ENCODE measurements around the gene CSMD2.

Gene CSMD2

DNA sequence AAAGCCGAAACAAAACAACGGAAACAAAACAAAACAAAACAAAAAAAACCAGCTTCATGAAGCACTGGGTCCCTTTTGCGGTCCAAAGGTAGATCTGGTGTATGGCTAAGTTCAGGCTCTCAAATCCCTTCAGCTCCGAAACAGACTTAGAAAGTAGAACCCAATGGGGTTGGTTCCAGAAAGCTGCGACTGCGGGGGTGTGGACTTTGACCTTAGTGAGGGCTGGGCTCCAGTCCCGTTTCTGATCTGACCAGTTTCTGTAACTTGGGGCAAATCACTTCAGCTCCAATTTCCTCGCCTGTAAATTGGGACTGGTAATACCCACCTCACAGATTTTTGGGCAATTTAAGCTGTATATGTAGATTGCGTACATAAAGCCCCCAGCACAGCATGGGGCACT is 587.4 kb downstream of the CSMD2 start:
- in situ Hi-C loops (cut with HindIII; ENCODE audit: low sequenced_read_pairs), result no loop called here

DNA sequence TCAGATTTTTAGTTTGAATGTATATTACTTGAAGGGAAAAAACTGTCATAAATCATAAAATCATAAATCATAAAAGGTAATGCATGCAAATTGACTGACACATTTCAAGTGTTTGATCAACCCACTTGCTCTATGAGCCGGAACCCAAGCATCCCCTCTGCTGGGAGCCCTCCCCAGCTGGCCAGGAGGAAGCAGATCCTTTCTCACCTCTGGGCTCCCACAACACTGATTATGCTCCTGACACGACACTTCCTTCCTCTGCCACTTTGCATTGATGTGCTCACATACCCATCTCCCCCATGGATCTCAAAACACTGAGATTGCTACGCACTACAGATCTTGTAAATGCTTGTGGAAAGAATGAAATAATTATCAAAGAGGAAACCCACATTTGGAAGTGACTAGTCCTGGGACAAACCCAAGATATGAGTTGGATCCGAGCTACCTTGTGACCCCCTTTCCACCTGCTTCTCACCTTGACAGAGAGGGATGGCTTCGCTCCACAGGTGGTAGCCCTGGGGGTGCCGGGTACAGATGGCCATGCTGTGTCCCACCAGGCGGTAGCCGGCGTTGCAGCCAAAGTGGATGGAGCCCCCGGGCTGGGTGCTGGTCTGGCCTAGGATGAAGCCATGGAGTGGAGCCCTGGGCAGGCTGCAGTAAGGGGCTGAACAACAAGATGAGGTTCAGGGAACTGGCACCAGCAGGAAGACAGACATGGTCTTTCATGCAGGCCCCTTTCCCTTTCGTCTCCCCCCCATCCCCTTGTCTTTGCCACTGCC is 588.0 kb downstream of the CSMD2 start:
- in situ Hi-C loops (cut with HindIII; ENCODE audit: low sequenced_read_pairs), result no loop called here

DNA sequence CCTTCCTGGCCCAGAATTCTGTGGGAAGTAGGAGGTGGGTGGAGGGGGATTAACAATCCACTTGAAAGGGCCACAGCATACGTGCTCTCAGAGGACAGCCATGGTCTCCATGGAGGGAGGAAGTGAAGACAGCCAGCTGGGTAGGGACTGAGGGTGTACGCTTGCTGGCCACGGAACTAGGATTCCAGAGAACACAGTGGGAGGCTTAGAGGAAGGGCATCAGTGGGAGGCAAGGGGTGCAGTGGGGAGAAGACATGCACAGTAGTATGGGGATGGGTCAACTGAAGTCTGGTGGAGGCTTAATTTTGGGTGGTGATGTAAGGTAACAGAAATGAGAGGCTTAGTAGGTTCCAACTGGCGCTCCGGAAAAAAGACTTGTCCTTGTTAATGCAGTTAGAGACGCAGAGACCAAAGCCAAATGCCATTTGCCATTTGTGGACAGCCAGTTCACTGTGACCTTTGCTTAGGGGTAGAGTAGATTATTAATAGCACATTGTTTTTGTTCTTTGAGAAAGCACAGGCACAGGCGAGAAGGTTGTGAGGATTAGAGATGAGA is 589.6 kb downstream of the CSMD2 start:
- in situ Hi-C loops (cut with HindIII; ENCODE audit: low sequenced_read_pairs), result no loop called here

DNA sequence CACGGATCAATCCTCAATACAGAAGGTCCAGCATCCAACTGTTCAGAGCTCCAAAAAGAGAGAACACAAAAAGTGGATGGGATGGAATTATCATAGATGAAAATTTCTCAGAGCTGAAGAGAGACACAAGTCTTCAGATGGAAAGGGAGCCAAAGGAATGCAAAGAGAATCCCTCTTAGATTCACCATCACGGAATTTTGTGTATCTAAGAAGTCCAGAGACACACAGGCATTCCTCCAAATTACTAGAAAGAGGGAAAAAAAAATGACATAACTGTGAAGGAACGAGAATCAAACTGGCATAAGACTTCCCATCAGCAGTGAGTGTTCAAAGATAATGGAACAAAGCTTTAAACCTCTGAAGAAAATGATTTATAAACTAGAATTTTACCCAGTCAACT is 591.4 kb downstream of the CSMD2 start:
- in situ Hi-C loops (cut with HindIII; ENCODE audit: low sequenced_read_pairs), result no loop called here

DNA sequence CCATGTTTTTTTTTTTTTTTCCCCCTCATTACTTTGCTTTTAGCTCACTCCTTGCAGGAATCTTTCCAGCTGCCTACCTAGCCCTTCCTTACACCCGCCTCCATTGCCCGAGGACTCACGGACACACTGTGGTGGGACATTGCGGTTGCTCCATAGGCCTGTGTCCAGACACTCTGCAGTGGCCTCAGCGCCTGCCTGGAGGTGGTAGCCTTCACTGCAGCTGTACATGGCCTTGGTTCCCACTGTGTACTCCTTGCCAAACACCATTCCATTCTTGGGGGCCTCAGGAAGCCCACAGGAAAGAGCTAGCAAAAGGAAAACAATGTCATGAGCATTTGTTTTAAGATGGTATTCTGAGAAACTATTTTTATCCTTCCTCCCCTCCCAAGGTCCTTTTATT is 592.6 kb downstream of the CSMD2 start:
- in situ Hi-C loops (cut with HindIII; ENCODE audit: low sequenced_read_pairs), result no loop called here

DNA sequence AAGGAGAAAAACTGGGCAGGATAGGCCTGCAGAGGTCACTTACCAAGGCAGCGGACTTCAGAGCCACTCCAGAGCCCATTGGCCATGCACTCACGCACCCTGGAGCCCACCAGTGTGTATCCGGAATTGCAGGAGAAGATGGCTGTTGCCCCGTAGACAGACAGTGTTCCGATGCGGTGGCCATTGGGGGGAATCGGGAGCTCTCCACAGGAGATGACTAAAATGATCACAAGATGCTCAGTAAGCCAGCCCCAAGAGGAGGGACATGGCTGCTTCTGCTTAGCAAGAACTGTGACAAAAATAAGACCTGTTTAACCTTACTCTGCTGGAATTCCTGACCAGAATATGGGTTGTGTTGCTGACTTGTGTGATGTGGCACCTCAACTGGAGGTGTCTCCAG is 595.7 kb downstream of the CSMD2 start:
- in situ Hi-C loops (cut with HindIII; ENCODE audit: low sequenced_read_pairs), result no loop called here

DNA sequence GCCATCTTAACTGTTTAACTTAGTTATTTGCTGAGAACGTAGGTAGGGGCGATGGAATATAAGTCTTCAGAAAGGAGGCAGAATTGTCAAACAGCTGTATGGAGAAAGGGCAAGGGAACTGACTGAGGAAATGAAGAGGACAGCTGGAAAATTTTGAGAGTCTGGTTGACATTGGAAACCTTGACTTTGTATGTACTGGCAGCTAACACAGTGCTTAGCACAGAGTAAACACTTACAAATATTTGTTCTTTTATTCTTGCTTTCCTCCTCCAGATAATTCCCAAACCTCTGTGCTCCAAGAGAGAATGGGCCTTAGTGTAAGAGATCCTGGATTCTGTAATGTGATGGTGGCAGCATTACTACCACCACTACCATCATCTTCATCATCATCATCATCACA is 601.3 kb downstream of the CSMD2 start:
- in situ Hi-C loops (cut with HindIII; ENCODE audit: low sequenced_read_pairs), result no loop called here

DNA sequence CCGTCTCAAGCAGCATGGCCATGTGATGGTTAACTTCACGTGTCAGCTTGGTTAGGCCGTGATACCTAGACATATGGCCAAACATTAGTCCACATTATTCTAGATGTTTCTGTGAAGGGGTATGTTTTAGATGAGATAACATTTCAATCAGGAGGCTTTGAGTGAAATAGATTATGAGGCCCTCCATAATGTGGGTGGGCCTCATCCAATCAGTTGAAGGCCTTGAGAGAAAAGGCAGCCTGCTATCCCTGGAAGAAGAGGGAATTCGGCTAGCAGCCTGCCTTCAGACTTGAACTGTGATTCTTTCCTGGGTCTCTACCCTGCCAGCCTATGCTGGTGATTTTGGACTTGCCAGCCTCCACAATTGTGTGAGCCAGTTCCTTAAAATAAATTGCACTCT is 602.5 kb downstream of the CSMD2 start:
- in situ Hi-C loops (cut with HindIII; ENCODE audit: low sequenced_read_pairs), result no loop called here

DNA sequence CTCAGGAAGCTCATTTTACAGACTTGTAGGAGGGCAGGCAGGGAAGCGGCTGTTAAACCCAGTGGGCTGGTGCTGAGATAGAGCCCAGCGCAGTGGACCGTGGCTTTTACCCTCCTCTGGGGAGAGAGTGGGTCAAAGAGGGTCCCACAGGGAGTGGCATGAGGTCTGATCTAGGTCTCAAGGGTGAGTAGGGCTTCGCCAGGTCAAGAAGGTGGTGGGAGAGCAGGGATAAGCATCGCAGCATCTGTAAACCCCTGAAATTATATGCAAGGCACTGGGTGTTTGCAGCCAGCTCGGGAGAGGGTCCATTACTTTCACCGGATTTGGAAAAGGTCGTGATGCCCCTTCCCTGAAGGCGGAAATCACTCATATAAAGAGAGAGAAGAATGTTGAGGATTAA is 603.5 kb downstream of the CSMD2 start:
- in situ Hi-C loops (cut with HindIII; ENCODE audit: low sequenced_read_pairs), result no loop called here

DNA sequence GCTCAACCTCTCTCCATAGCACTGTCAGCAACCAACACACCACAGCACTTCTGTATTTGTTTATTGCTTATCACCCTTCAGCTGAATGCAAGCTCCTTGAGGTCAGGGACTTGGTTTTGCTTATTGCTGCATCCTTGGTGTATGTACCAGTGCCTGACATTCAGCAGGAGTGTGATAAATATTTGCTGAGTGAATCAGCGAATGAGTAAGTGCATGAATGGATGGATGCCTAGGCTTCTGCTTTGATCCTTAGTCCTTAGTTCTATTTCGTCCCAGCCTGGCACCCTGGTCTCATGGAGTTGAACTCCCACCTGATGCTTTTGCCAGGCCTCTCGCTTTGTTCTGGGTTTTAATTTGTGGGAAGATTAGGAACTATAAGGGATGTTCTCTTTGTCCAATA is 604.4 kb downstream of the CSMD2 start:
- in situ Hi-C loops (cut with HindIII; ENCODE audit: low sequenced_read_pairs), result no loop called here

DNA sequence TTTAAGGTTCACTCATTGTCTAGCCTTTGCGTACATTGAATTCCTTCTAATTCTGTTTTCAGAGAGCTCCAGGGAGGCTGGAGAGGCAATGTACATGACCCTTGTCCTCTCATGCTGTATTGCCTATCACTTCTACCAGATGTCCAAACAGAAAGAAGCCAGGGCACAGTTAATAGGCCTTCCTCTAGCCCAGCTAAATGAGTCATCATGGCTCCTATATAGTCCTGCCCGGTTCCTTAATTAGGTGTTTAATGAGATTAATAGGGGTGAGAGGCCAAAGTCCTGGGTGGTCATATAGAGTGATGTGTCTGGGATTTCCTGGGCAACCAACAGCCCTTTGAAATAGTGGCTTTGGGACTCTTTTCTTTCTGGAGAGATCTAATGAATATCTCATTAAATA is 616.3 kb downstream of the CSMD2 start:
- in situ Hi-C loops (cut with HindIII; ENCODE audit: low sequenced_read_pairs), result no loop called here

DNA sequence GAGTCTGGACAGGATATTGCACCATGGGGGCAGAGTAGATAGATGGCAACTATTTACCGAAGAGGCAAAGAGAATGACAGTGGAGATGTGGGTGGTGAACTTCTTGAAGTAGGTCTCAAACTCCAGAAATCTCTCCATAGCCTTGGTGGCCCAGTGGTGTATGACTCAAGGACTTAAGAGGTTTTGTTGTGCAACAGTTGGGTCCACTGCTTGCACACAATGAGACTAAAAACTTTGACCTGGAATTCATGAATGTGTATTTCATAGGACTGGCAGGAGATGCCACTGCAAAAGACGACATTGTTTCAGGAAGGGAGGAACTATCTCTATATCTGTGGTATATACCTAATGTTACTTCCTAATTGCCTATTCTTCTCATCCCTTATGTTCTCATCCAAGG is 616.7 kb downstream of the CSMD2 start:
- in situ Hi-C loops (cut with HindIII; ENCODE audit: low sequenced_read_pairs), result no loop called here

DNA sequence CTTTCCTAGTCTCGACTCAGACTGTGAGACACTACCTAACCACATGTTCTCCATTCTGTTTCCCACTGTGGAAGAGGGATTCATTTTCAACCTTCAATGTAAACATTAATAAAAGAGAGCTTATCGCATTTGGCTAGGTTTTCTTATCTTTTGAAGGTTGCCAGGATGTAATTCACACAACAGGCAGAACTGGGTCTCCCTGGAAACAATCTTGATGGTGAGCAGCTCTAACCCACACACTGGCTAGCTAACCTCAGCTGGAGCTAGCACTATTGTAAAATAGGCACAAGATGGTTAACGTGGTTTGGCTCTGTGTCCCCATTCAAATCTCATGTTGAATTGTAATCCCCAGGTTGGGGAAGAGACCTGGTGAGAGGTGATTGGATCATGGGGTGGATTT is 617.5 kb downstream of the CSMD2 start:
- in situ Hi-C loops (cut with HindIII; ENCODE audit: low sequenced_read_pairs), result no loop called here

DNA sequence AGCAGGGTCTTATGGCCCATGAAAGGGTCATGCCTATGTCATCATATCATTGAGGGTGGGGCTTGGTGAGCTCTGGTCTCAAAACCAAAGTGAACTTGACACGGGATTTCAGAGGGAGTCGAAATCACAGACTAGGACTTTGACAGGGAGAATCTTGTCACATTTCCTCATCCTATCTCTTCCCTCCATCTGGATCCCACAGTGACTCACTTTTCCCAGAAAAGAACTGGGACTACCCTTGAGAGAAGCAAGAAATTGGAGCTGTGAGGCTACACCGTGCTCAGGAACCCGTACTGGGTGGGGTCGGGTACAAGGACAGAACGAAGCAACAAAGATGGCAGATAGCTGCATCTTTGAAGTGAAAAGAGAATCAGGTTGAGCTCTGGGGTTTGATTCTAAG is 623.1 kb downstream of the CSMD2 start:
- in situ Hi-C loops (cut with HindIII; ENCODE audit: low sequenced_read_pairs), result no loop called here

DNA sequence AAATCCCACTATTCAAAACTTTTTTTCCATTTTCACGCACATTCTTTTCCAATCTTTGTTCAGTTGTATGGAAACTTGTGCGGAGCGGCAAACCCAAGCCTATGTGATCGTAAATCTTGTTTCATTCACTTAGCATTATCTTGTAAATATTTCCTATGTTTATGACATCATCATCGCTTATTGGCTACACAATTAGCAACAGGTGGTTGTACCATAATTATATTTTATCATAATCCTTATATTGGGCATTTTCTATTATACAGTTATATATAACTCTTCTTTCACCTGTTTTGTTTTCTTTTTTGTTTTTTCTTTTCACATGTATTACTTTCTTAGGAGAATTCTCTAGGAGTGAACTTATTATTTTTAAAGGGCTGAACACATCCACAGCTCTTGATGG is 627.1 kb downstream of the CSMD2 start:
- in situ Hi-C loops (cut with HindIII; ENCODE audit: low sequenced_read_pairs), result no loop called here

DNA sequence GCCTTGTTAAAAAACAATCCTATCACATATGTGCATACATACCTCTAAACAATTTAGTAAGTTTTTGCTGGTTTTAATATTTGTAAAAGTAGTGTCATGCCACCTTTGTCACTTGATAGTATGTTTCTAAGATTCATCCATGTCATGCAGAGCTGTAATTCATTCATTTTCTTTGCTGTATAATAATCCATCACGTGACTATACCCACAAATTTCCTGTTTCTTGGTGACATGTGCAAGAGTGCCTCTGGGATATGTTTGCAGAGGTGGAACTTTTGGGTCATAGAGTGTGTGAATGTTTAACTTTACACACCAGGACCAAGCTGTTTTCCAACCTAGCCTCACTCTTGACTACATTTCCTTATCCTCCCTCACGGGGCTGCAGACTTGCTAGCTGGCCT is 629.7 kb downstream of the CSMD2 start:
- in situ Hi-C loops (cut with HindIII; ENCODE audit: low sequenced_read_pairs), result no loop called here

DNA sequence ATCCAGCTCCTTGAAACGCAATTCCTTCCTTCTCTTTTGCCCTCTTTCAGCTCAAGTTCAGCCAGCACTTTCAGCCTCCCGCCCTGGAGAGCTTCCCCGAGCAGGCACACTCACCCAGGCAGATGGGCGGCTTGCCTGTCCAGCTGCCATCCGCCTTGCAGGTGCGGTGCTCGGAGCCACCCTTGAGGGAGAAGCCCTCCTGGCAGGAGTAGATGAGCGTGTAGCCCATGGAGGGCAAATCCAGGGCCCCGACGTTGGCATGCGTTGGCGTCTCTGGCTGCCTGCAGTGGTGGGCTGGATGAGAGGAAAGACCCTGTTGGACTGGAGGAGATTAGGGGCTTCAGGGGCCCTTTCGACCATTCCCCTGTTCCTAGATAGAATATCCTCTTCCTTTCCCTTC is 632.1 kb downstream of the CSMD2 start:
- in situ Hi-C loops (cut with HindIII; ENCODE audit: low sequenced_read_pairs), result no loop called here

DNA sequence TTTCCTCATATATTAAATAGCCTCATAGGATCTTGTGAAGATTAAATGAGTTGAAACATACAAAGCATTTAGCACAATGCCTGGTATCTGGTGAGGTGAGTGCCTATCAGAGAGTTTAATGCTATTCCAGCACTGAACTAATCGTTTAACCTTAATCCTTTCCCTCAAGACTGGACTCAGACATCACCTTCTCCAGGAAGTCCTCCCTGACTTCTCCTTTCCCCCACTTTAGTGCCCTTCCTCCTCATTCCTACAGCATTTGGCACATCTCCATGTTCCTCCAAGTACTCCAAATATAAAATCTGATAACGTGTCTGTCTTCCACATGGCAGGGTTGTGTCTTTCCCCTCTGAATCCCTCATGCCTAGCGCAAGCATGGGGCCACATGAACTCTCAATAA is 632.8 kb downstream of the CSMD2 start:
- in situ Hi-C loops (cut with HindIII; ENCODE audit: low sequenced_read_pairs), result no loop called here

DNA sequence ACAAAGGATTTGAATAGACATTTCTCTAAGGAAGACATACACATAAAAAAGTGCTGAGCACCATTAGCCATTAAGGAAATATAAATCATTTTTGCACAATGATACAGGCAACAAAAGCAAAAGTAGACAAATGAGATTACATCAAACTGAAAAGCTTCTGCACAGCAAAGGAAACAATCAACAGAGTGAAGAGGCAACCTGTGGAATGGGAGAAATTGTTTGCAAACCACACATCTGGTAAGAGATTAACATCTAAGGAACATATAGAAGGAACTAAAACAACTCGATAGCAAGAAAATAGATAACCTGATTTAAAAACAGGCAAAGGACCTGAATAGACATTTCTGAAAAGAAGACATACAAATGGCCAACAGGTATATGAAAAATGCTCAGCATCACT is 635.1 kb downstream of the CSMD2 start:
- in situ Hi-C loops (cut with HindIII; ENCODE audit: low sequenced_read_pairs), result no loop called here

DNA sequence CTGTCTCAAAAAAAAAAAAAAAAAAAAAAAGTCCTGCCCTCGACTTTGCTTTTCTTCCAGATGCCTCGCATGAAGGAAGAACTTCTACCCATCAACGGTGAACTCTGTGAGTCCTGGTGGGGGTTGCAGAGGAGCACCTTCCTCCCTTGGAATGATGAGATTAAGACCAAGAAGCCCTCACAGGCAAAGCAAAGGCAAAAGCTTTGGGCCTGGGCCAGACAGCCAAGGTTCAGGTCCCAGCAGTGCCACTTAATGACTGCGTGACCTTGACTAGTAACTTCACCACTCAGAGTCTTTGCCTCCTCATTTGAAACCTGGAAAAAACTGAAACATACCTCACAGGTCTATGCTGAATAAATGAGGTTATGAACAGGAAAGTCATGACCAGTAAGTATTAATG is 637.1 kb downstream of the CSMD2 start:
- in situ Hi-C loops (cut with HindIII; ENCODE audit: low sequenced_read_pairs), result no loop called here

DNA sequence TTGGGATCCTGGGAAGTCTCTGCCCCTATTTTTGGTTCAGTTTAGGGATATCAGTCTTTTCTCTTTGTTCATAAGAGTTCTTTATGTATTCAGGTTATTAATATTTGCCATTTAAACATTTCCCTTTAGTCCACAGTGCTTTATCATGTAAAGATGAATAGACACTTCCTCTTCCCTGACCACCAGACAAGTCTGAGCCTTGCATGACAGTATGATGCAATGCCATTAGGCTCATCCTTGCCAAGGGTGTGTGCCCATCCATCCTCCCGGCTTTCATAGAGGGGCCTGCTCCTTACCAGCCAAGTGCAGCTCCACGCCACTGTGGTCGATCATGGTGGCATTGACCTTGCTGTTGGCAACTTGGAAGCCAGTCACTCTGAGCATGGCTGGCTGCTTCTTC is 640.4 kb downstream of the CSMD2 start:
- in situ Hi-C loops (cut with HindIII; ENCODE audit: low sequenced_read_pairs), result no loop called here

DNA sequence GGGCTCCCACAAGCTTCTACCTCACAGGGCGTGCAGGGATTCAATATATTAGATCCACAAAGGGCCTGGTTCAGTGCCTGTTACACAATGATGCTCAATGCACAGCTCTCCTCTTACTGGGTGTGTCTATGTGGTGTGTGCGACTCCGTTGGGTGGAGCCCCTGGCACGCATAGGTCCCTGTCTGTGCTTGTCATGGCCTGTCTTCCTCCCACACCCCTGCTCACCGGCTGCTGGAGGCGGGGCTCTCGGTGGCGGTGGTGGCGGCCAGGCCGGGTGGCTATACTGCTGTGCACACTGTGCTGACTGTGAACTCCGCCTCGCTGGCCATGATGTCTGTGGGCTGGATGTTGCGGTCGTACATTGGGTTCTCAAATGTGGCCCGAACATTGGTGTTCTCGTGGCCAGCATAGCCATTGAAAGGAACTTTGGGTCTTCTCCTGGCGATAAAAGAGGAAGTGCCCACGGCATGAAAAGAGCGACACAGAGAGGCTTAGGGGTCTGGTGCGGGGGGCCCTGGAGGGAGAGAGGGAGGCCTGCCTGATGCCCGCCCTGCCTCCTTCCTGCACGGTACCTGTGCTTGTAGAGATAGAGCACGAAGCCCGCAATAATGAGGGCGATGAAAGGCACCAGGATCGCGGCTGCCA is 645.7 kb downstream of the CSMD2 start:
- in situ Hi-C loops (cut with HindIII; ENCODE audit: low sequenced_read_pairs), result no loop called here

Data from DLD1 (cell line).